GM18526 (cell line): ENCODE results near the gene TOR1AIP2.

Experiments
- POLR2A ChIP-seq: IDR thresholded peaks from 3 replicates; pipeline ENCODE4 v1.6.1; 2011; ENCODE audit not compliant: insufficient read length; ENCODE audit errors: extremely low read depth

TOR1AIP2 gene

GRCh38 chr1:179853102-179853501, 24.5 kb downstream of the TOR1AIP2 start:
- TF ChIP-seq POLR2A: no peak

GRCh38 chr1:179848233-179848632, 29.4 kb downstream of the TOR1AIP2 start:
- no peak for TF ChIP-seq POLR2A

- no peak for TF ChIP-seq POLR2A
These were observed 37.5 kb downstream of the TOR1AIP2 start for GRCh38 chr1:179840107-179840506.

GRCh38 chr1:179831852-179832699, 45.5 kb downstream of the TOR1AIP2 start:
- no peak for TF ChIP-seq POLR2A

- no peak for TF ChIP-seq POLR2A
These were observed 46.4 kb downstream of the TOR1AIP2 start for GRCh38 chr1:179831225-179831624.

GRCh38 chr1:179828554-179829110, 49.0 kb downstream of the TOR1AIP2 start:
- no peak for TF ChIP-seq POLR2A

- TF ChIP-seq POLR2A: no peak
These were observed 50.9 kb downstream of the TOR1AIP2 start for GRCh38 chr1:179826626-179827280.

GRCh38 chr1:179825798-179826460, 51.7 kb downstream of the TOR1AIP2 start:
- TF ChIP-seq POLR2A: no peak

- no peak for TF ChIP-seq POLR2A
These were observed 52.4 kb downstream of the TOR1AIP2 start for GRCh38 chr1:179825206-179825605.

- no peak for TF ChIP-seq POLR2A
These were observed 53.3 kb downstream of the TOR1AIP2 start for GRCh38 chr1:179824265-179824664.

GRCh38 chr1:179823693-179824092, 53.9 kb downstream of the TOR1AIP2 start:
- no peak for TF ChIP-seq POLR2A

GRCh38 chr1:179822065-179822464, 55.5 kb downstream of the TOR1AIP2 start:
- no peak for TF ChIP-seq POLR2A

- no peak for TF ChIP-seq POLR2A
These were observed 56.1 kb downstream of the TOR1AIP2 start for GRCh38 chr1:179821524-179821923.

- no peak for TF ChIP-seq POLR2A
These were observed 57.2 kb downstream of the TOR1AIP2 start for GRCh38 chr1:179820226-179820970.

- TF ChIP-seq POLR2A: no peak
These were observed 58.8 kb downstream of the TOR1AIP2 start for GRCh38 chr1:179818743-179819173.
